Activated T-cell treated with anti-CD3 and anti-CD28 coated beads, Interleukin-2, amount 50 U/mL, for 4 hours (primary cell): ENCODE results near the gene CREB5. TPM values are rescaled to one million over a fixed set of nuclear protein-coding genes. Genes with fewer than 3 reads are reported as not detected.

ENCODE experiments used
- ATAC-seq, 2 donors: fragments of 200-7000 bp; cut with Tn5 transposase; one replicate each; pipeline ENCODE4 v1.10.0; 2021
- DNase-seq: peaks from one replicate; pipeline ENCODE4 v3.0.0-alpha.2; 2020
- H3K27me3 Mint-ChIP-seq: one replicate; pipeline ENCODE4 v1.8.0; 2021; ENCODE audit warnings: low read depth, mixed read lengths
- H3K36me3 Mint-ChIP-seq: one replicate; pipeline ENCODE4 v1.8.0; 2022; ENCODE audit warnings: mixed read lengths; ENCODE audit not compliant: insufficient read depth
- H3K4me1 Mint-ChIP-seq: one replicate; pipeline ENCODE4 v1.8.0; 2021; ENCODE audit warnings: low read depth, mixed read lengths
- H3K4me3 Mint-ChIP-seq: one replicate; pipeline ENCODE4 v1.8.0; 2021; ENCODE audit warnings: mild to moderate bottlenecking, moderate library complexity, mixed read lengths
- H3K9me3 Mint-ChIP-seq: one replicate; pipeline ENCODE4 v1.8.0; 2021; ENCODE audit warnings: mixed read lengths
- total RNA-seq, 3 donors: library from RNA; stranded (reverse); gene quantifications; one replicate each; pipeline ENCODE4 v1.2.1, GENCODE V29; 2021

Gene CREB5
- total RNA-seq, 3 donors from 2014 or later = 0.37 to 0.81 (median 0.68) TPM

DNA sequence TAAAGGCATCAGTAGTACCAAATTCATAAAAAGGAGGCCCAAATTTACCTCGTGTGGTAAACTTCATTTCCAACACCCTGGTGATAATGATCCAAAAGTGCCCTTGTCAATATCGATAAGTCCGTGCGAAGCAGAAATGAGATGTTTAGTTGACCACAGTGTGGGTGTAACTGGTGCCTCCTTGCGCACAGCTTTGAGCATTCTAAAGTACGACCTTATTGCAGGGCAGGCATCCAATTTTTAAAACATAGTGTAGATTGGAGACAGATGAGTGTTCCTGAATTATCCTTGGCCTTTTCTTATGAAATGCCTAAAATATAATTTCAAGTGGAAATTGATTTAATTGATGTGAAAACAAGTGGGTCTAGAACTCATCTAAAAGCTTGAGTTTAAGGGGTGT is 297.4 kb downstream of the CREB5 start:
- Mint-ChIP-seq H3K4me1 (no peaks in the 10 kb centered on the region), H3K9me3 (no peaks in the 10 kb centered on the region), H3K4me3 (no peak overlapping the region), H3K36me3 (no peaks in the 10 kb centered on the region), H3K27me3 (peaks cover 1% of the 10 kb centered on the region)
- no peak for ATAC-seq
- no peak for DNase-seq

- Mint-ChIP-seq H3K9me3 (no peaks in the 10 kb centered on the region), H3K27me3 (no peaks in the 10 kb centered on the region), H3K4me1 (no peaks in the 10 kb centered on the region), H3K4me3 (no peak overlapping the region), H3K36me3 (no peaks in the 10 kb centered on the region)
- DNase-seq = no peak
- no peak for ATAC-seq
Observed at GRCh38 chr7:28711114-28711513, 298.8 kb downstream of the CREB5 start.

DNA sequence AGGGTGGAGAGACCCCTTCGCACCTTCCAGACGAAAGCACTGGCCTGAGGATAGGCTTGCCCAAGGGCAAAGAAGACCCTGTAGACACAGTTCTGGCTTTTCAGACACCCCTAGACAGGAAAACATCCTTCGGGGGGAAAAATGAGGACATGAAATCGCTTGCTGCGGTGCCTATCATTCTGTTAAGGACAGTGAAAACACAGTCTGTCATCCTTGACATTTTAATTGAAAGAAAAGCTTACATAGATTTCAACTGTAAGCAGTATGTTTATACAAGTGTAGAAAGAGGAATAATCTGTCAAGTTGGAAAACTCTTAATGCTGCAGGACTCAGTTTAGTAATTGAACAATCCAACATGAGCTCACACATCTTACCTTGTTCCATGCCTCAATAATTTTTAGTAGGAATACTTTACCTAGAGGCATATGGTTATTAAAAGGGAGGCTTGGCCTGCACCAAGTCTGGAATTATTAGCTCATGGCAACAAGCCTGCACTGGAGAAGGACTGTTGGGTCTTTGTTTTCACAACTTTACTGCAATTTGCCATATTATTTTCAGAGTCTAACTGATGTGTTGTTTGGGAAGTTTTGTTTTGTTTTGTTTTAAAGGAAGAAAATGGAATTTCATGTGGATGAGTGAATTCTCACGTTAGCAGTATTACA is 302.3 kb downstream of the CREB5 start:
- Mint-ChIP-seq H3K36me3 (no peaks in the 10 kb centered on the region), H3K4me3 (no peak overlapping the region), H3K27me3 (peaks cover 6% of the 10 kb centered on the region), H3K9me3 (no peaks in the 10 kb centered on the region), H3K4me1 (no peaks in the 10 kb centered on the region)
- ATAC-seq (no peak), DNase-seq (no peak)

DNA sequence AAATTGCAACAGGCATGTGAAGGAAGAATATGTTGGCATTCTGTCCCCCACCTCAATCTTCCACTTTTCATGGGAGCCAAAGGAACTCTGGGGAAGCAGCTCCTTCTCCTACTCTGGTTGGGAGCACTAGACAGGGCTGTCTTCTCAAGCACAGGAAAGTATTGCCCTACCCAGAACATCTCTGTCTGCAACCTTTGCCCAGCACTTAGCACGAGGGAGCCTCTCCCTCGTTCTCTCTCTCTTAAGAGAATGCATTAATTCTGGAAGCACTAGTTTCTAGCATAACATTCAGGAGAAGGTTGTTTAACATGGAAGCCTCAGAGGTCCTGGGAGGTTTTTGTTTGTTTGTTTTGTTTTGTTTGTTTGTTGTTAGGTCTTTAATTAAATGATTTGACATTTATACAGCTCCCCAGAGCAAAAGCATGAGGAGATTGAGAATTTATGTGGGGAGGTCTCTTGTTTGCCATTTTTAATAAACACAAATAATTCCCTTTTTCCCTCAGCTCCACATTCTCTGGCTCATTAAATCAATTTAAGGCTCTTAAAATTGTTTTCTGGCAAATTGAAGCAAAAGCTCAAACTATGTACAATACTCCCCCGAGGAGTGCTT is 305.2 kb downstream of the CREB5 start:
- Mint-ChIP-seq H3K27me3 (peaks cover 8% of the 10 kb centered on the region), H3K36me3 (no peaks in the 10 kb centered on the region), H3K4me3 (no peak overlapping the region), H3K9me3 (no peaks in the 10 kb centered on the region), H3K4me1 (no peaks in the 10 kb centered on the region)
- ATAC-seq = no peak
- DNase-seq = no peak

DNA sequence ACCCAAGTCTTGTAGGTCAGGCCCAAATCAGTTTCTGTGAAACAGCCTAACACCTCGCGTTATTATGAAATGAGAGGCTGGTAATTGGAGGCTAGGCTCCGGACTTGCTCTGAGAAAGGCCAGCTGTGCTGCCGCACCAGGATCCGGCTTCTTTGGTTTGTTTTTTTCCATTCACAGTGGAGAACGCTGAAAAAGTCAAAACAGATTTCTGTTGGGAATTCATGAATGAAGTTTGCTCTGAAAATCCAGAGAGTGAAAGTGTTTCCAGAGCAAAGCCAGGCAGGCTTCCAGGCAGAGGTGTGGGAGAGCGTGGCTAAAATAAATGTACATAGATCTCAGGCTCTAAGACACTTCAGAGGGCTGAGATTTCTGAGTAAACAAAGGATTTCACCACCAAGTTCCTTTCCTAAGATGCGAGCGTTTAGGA is 305.8 kb downstream of the CREB5 start:
- Mint-ChIP-seq H3K9me3 (no peaks in the 10 kb centered on the region), H3K4me3 (no peak overlapping the region), H3K4me1 (no peaks in the 10 kb centered on the region), H3K36me3 (no peaks in the 10 kb centered on the region), H3K27me3 (peaks cover 8% of the 10 kb centered on the region)
- ATAC-seq = no peak
- DNase-seq = no peak

- H3K4me1 Mint-ChIP-seq = no peaks in the 10 kb centered on the region
- H3K4me3 Mint-ChIP-seq = no peak overlapping the region
- no peaks in the 10 kb centered on the region for H3K9me3 Mint-ChIP-seq
- no peak for DNase-seq
- ATAC-seq = no peak
- H3K27me3 Mint-ChIP-seq = peaks cover 8% of the 10 kb centered on the region
- H3K36me3 Mint-ChIP-seq = no peaks in the 10 kb centered on the region
Observed at GRCh38 chr7:28718545-28718944, 306.2 kb downstream of the CREB5 start.

DNA sequence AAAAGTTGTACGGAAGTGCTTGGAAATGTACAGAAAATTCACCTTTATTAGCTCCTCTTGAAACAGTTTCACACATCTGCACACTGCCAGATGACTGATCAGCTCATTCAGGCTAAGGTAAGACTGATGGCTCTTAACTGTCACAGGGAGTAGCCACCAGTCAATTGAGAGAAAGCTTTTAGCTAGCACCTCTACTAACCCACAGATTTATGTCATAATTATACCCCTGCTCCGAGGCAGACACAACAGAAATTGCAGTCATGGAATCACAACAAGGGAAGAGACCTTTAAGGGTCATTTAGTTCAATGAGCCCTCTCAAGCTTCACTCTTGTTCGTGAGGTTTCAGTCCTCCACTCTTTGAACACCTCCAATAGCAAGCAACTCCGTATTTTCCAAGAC is 310.4 kb downstream of the CREB5 start:
- Mint-ChIP-seq H3K4me1 (no peaks in the 10 kb centered on the region), H3K9me3 (no peaks in the 10 kb centered on the region), H3K36me3 (no peaks in the 10 kb centered on the region), H3K27me3 (peaks cover 8% of the 10 kb centered on the region), H3K4me3 (no peak overlapping the region)
- DNase-seq (no peak), ATAC-seq (no peak)

DNA sequence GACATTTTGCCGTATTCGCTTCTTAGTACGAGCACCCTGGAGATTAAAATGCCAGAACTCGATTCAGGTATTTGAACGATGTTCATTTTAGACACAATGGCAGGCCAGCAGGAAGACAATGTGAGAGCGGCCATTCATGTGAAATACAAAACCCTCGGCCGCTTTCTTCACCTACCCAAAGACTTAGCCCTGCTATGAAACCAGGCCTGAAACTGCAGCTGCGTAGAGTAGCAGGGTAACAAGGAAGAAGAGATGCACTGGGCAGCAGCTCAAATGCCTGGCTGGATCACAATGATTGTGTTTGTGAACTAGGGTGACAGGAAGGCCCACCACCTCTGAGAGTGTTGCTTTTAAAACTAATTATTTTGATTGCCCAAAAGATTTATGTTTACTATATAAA is 311.0 kb downstream of the CREB5 start:
- Mint-ChIP-seq H3K4me1 (no peaks in the 10 kb centered on the region), H3K9me3 (no peaks in the 10 kb centered on the region), H3K4me3 (no peak overlapping the region), H3K36me3 (no peaks in the 10 kb centered on the region), H3K27me3 (peaks cover 7% of the 10 kb centered on the region)
- ATAC-seq = no peak
- DNase-seq = no peak

DNA sequence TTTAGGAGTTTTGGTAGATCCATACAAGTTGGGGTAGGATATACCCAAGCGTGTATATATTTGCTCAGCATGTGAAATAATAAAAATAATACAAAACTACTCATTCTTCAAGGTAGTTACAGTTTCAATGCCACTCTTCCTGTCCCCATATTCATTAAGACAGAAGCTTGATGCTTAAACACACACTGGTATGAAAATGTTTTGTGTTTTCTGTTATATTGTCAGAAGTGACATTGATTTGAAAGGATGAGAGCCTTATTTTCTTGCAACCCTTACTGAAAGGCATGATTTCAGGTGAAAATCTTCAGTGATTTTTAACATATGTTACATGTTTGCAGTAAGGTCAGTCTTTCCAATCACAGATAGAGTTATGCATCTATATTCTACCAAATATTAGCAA is 312.2 kb downstream of the CREB5 start:
- Mint-ChIP-seq H3K4me1 (no peaks in the 10 kb centered on the region), H3K36me3 (no peaks in the 10 kb centered on the region), H3K4me3 (no peak overlapping the region), H3K27me3 (peaks cover 2% of the 10 kb centered on the region), H3K9me3 (no peaks in the 10 kb centered on the region)
- ATAC-seq (no peak), DNase-seq (no peak)

DNA sequence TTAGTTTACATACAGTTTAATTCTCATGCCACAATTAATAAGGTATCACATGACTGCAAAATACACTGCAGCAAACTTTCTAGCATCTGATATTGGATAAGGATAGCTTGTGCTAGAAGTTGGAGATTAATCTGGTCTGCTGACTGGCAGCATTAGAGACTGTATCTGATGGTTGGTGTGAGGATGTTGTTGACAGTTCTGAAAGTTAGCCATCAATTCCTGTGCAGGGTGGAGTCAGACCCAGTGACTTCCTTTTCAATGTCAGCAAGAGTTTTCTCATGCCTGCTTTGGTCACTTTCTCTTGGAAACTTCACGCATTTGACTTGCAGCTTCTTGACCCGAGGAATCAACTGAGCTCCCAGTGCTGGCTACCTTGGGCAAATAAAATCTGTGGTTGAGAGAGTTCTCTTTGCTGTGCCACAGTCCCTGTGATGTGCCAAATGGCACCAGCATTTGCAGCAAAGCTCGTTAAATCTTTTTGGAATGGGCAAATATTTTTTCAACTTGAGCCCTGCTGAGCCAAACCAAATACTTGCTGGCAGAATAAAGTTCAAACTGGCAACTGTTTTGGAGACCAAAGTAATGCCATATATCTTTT is 312.8 kb downstream of the CREB5 start:
- H3K4me3 Mint-ChIP-seq = no peak overlapping the region
- no peak for ATAC-seq
- no peaks in the 10 kb centered on the region for H3K4me1 Mint-ChIP-seq
- no peaks in the 10 kb centered on the region for H3K36me3 Mint-ChIP-seq
- no peak for DNase-seq
- H3K27me3 Mint-ChIP-seq = peaks cover under 1% of the 10 kb centered on the region
- no peaks in the 10 kb centered on the region for H3K9me3 Mint-ChIP-seq

DNA sequence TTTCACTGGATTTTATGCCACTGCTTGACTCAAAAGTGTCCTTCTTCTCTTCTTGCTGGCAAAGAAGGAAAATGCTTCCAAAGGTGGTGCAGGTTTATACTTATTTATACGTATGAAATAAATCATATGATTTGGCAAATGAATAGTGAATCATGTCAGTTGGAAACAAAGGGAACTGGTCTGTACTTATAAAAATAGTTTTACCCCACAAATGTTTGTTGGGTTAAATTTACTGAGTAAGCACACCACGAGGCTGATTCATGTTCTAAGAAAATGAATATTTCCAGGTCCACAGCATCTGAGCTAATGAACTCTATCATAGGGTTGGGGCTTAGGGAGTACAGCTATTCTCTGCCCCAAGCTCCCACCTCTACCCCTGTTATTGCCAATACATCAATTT is 313.6 kb downstream of the CREB5 start:
- no peak for ATAC-seq
- H3K27me3 Mint-ChIP-seq = no peaks in the 10 kb centered on the region
- H3K9me3 Mint-ChIP-seq = no peaks in the 10 kb centered on the region
- no peak overlapping the region for H3K4me3 Mint-ChIP-seq
- no peak for DNase-seq
- no peaks in the 10 kb centered on the region for H3K36me3 Mint-ChIP-seq
- no peaks in the 10 kb centered on the region for H3K4me1 Mint-ChIP-seq

- Mint-ChIP-seq H3K4me1 (no peaks in the 10 kb centered on the region), H3K27me3 (no peaks in the 10 kb centered on the region), H3K4me3 (no peak overlapping the region), H3K36me3 (no peaks in the 10 kb centered on the region), H3K9me3 (no peaks in the 10 kb centered on the region)
- DNase-seq (no peak), ATAC-seq (no peak)
Observed at GRCh38 chr7:28726555-28726954, 314.2 kb downstream of the CREB5 start.

- ATAC-seq = no peak
- DNase-seq = no peak
- Mint-ChIP-seq H3K4me1 (no peaks in the 10 kb centered on the region), H3K27me3 (no peaks in the 10 kb centered on the region), H3K9me3 (no peaks in the 10 kb centered on the region), H3K4me3 (no peak overlapping the region), H3K36me3 (no peaks in the 10 kb centered on the region)
Observed at GRCh38 chr7:28729281-28729680, 317.0 kb downstream of the CREB5 start.

DNA sequence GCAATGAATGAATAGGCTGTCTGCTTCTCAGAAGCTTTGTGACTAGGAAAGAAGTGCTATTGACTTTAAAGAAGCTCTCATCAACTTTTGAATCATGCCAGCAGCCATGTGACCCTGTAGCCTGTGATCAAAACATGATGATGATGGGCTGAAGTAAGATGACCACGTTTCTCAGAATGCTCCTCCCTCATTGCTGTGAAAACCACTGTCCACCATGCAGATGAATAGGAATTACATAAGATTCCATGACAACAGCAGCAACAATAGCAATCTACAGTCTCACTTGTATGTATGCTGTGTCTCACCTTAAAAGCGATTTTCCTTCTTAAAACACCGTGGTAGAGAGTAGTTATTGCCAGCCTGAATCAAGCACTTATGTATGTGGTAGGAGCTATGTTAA is 317.4 kb downstream of the CREB5 start:
- no peaks in the 10 kb centered on the region for H3K27me3 Mint-ChIP-seq
- DNase-seq (no peak), ATAC-seq (no peak)
- no peaks in the 10 kb centered on the region for H3K9me3 Mint-ChIP-seq
- no peaks in the 10 kb centered on the region for H3K36me3 Mint-ChIP-seq
- H3K4me3 Mint-ChIP-seq = no peak overlapping the region
- no peaks in the 10 kb centered on the region for H3K4me1 Mint-ChIP-seq

DNA sequence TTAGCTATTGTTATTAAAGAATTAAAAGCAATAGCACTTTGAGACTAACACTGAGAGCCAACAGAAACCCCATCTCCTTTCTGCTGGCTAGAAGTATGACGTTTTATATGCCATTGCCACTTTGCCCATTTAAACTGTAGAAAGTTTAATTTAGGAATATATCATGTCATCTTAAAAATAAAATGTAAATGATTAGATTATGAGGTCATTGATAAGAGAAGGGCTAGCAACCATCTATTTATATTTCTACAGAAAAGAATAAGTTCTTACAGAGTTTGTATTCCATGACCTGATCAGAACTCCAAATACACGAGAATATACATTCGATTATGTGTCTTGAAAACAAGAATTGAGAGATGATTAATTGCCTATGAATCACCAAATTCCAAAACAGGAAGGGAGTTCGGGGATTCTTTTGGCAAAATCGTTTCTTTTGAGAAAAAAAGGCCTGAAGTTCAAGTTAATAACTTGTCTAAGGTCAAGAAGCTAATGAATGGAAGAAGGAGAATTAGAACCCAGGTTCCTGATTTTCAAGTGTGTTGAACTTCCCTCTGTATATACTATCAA is 318.9 kb downstream of the CREB5 start:
- no peaks in the 10 kb centered on the region for H3K27me3 Mint-ChIP-seq
- H3K9me3 Mint-ChIP-seq = no peaks in the 10 kb centered on the region
- no peak overlapping the region for H3K4me3 Mint-ChIP-seq

More for the DNA sequence above, 318.9 kb downstream of the CREB5 start:
- no peak for ATAC-seq
- Mint-ChIP-seq H3K4me1 (no peaks in the 10 kb centered on the region), H3K36me3 (no peaks in the 10 kb centered on the region)
- no peak for DNase-seq
